ENCODE data around the gene SENP1. TPM values are rescaled to one million over a fixed set of nuclear protein-coding genes. Genes with fewer than 3 reads are reported as not detected.

The SENP1 gene
- polyA plus RNA-seq, 3 donors = 5.2 to 8.0 (median 6.0) TPM

DNA sequence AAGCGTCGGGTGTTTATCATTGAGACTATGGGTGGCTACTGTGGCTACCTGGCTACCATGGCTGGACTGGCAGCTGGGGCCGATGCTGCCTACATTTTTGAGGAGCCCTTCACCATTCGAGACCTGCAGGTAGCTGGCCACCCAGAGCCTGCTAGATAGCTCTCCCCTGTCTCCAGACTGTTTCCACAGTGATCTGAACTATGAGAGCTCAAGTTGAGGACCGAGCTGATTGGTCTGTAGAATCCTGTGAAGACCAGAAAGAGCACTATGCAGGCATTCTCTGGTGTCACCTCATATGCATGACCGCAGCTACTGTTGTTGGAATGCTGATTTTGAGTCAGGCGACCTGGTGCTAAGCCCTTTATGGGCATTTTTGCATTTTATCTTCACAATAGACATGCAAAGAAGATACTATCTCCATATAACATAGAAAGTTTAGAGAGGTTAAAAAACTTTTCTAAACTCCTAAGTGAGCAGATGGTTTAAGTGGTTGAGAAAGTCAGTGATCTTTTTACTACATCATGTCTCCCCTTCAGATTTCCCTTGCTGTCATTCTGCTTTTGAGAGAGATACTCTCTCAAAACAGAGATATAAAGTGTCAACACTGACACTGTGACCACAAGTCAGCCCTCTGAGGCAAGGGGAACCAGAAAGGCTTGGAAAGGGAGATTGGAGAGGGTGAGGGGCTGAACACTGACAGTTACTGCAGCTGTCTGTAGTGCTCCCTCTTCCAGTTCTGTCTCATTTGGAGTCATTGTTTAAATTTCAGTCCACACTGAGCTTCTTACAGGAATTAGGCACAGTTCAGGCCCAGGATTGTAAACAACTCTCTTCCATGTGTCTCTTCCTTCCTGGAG lies 37.2 kb upstream of the SENP1 start:
- H3K27me3 ChIP-seq (ENCODE audit: control insufficient read depth in 2 of 2, insufficient read depth in 2 of 2, low read length in 2 of 2) = no peaks in the 10 kb centered on the region
- no peak overlapping the region for H3K9ac ChIP-seq (ENCODE audit: insufficient read depth, low read length, poor library complexity, severe bottlenecking)
- H3K4me3 ChIP-seq (replicated peaks in 1 of 3; ENCODE audit: low read depth in 2 of 3, low read length in 3 of 3) = no peak overlapping the region
- no peak overlapping the region for H2AFZ ChIP-seq (ENCODE audit: insufficient read depth, low read depth, low read length, poor library complexity, severe bottlenecking)
- H3K4me1 Mint-ChIP-seq = no peaks in the 10 kb centered on the region
- peaks cover 40 to 56% of the 10 kb centered on the region in 2 donors for H3K36me3 ChIP-seq (replicated peaks in 1 of 2; ENCODE audit: control insufficient read depth in 1 of 2, insufficient read depth in 2 of 2, low read length in 2 of 2)
- TF ChIP-seq, protein P1, sequence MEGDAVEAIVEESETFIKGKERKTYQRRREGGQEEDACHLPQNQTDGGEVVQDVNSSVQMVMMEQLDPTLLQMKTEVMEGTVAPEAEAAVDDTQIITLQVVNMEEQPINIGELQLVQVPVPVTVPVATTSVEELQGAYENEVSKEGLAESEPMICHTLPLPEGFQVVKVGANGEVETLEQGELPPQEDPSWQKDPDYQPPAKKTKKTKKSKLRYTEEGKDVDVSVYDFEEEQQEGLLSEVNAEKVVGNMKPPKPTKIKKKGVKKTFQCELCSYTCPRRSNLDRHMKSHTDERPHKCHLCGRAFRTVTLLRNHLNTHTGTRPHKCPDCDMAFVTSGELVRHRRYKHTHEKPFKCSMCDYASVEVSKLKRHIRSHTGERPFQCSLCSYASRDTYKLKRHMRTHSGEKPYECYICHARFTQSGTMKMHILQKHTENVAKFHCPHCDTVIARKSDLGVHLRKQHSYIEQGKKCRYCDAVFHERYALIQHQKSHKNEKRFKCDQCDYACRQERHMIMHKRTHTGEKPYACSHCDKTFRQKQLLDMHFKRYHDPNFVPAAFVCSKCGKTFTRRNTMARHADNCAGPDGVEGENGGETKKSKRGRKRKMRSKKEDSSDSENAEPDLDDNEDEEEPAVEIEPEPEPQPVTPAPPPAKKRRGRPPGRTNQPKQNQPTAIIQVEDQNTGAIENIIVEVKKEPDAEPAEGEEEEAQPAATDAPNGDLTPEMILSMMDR (IDR thresholded peaks at IDR 0.05) = no peak
- DNase-seq = no peak
- H3K9me3 ChIP-seq (replicated peaks in 1 of 2; ENCODE audit: control insufficient read depth in 1 of 2, insufficient read depth in 1 of 2, low read length in 2 of 2) = no peaks in the 10 kb centered on the region
- no peak overlapping the region for H3K4me3 Mint-ChIP-seq
- no peak overlapping the region for H3K4me2 ChIP-seq (replicated peaks; ENCODE audit: extremely low read depth, low read length, poor library complexity, severe bottlenecking)
- peaks cover 54 to 57% of the 10 kb centered on the region in 2 donors for H3K36me3 Mint-ChIP-seq
- no peaks in the 10 kb centered on the region for H4K20me1 ChIP-seq (ENCODE audit: insufficient read depth, low read length)
- H3K27me3 Mint-ChIP-seq (ENCODE audit: low read depth in 3 of 3) = peaks cover 0 to 3% (median 0%) of the 10 kb centered on the region in 3 donors
- intact Hi-C loops (cut with micrococcal nuclease) = no loop called here
- no peak overlapping the region for H3K27ac ChIP-seq (ENCODE audit: low read depth in 1 of 2, low read length in 2 of 2)
- 100% methylated on average over 2 of the region's 7 CpGs for WGBS (ENCODE audit: insufficient coverage)
- no peaks in the 10 kb centered on the region for H3K9me3 Mint-ChIP-seq
- no peaks in the 10 kb centered on the region for H3K4me1 ChIP-seq (ENCODE audit: control insufficient read depth in 1 of 2, insufficient read depth in 2 of 2, low read length in 2 of 2)
- H3K79me2 ChIP-seq (ENCODE audit: insufficient read depth, low read length) = no peaks in the 10 kb centered on the region
- peak overlapping the region in 3 of 7 donors; percentile 10 to 20 (median 11) for H3K27ac Mint-ChIP-seq

DNA sequence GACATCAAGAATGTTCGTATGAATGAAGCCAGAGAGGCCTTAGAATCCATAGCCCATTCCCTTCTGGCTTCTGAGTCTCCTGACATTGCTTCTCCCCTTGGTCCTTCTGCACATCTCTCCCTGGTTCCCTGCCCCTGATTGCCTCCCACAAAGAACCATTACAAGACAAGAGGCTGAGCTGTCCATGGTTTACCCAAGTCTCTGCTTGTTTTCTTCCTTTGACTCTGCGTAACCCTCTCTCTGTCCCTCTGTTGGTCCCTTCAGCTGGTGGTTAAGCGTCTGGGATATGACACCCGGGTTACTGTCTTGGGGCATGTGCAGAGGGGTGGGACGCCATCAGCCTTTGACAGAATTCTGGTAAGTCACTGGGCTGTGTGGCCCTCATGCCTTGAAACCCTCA lies 29.1 kb upstream of the SENP1 start:
- Mint-ChIP-seq H3K36me3 (peaks cover 4 to 13% of the 10 kb centered on the region in 2 donors), H3K27me3 (ENCODE audit: low read depth in 3 of 3) (peaks cover 0 to 5% (median 2%) of the 10 kb centered on the region in 3 donors), H3K4me1 (no peaks in the 10 kb centered on the region), H3K4me3 (no peak overlapping the region), H3K9me3 (no peaks in the 10 kb centered on the region), H3K27ac (peak overlapping the region in 2 of 7 donors; percentile 6 to 35)
- H3K9me3 ChIP-seq (replicated peaks in 1 of 2; ENCODE audit: control insufficient read depth in 1 of 2, insufficient read depth in 1 of 2, low read length in 2 of 2) = no peaks in the 10 kb centered on the region
- TF ChIP-seq, protein P1 (IDR thresholded peaks at IDR 0.05) = no peak
- H2AFZ ChIP-seq (ENCODE audit: insufficient read depth, low read depth, low read length, poor library complexity, severe bottlenecking) = no peak overlapping the region
- H3K36me3 ChIP-seq (replicated peaks in 1 of 2; ENCODE audit: control insufficient read depth in 1 of 2, insufficient read depth in 2 of 2, low read length in 2 of 2) = peaks cover 4 to 15% of the 10 kb centered on the region in 2 donors
- no peak overlapping the region for H3K27ac ChIP-seq (ENCODE audit: low read depth in 1 of 2, low read length in 2 of 2)
- WGBS (ENCODE audit: insufficient coverage) = 100% methylated on average over 2 of the region's 5 CpGs
- no peak for DNase-seq
- intact Hi-C loops (cut with micrococcal nuclease) = no loop called here
- H3K4me2 ChIP-seq (replicated peaks; ENCODE audit: extremely low read depth, low read length, poor library complexity, severe bottlenecking) = no peak overlapping the region
- no peaks in the 10 kb centered on the region for H4K20me1 ChIP-seq (ENCODE audit: insufficient read depth, low read length)
- H3K79me2 ChIP-seq (ENCODE audit: insufficient read depth, low read length) = no peaks in the 10 kb centered on the region
- H3K9ac ChIP-seq (ENCODE audit: insufficient read depth, low read length, poor library complexity, severe bottlenecking) = no peak overlapping the region
- no peak overlapping the region for H3K4me3 ChIP-seq (replicated peaks in 1 of 3; ENCODE audit: low read depth in 2 of 3, low read length in 3 of 3)
- no peaks in the 10 kb centered on the region for H3K4me1 ChIP-seq (ENCODE audit: control insufficient read depth in 1 of 2, insufficient read depth in 2 of 2, low read length in 2 of 2)
- no peaks in the 10 kb centered on the region for H3K27me3 ChIP-seq (ENCODE audit: control insufficient read depth in 2 of 2, insufficient read depth in 2 of 2, low read length in 2 of 2)

All from CD14-positive monocyte (primary cell).